NB4 (cell line): ENCODE measurements around the gene INO80E.

ENCODE experiments used
- MAX ChIP-seq: IDR thresholded peaks from 2 replicates; pipeline ENCODE4 v1.6.1; 2011; ENCODE audit warnings: low read depth, low read length
- POLR2A ChIP-seq: IDR thresholded peaks from 2 replicates; pipeline ENCODE4 v1.6.1; 2011; ENCODE audit warnings: mild to moderate bottlenecking; ENCODE audit not compliant: insufficient read length; ENCODE audit errors: extremely low read depth
- TF ChIP-seq, protein P1 (sequence below): IDR thresholded peaks from one replicate; pipeline ENCODE4 v1.5.1; 2012; ENCODE audit warnings: low read depth, low read length

DNA sequence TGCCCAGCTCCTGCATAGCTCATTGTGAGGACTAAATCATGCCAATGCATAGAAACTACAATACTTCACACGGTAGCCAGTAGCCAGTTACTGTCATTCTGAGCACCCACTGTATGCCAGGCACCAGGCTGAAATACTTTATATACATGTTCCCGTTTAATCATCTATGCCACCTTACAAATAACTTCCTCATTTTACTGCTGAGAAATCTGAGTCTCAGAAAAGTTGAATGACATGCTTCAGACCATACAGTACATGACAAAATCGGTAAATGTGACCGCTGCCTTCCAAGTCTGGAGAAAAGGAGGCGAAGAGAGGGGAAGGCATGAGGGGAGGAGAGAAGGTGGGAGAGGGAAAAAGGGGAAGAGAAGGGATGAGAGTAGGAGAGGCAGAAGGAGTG, 44.2 kb downstream of the INO80E start:
- TF ChIP-seq, protein P1, sequence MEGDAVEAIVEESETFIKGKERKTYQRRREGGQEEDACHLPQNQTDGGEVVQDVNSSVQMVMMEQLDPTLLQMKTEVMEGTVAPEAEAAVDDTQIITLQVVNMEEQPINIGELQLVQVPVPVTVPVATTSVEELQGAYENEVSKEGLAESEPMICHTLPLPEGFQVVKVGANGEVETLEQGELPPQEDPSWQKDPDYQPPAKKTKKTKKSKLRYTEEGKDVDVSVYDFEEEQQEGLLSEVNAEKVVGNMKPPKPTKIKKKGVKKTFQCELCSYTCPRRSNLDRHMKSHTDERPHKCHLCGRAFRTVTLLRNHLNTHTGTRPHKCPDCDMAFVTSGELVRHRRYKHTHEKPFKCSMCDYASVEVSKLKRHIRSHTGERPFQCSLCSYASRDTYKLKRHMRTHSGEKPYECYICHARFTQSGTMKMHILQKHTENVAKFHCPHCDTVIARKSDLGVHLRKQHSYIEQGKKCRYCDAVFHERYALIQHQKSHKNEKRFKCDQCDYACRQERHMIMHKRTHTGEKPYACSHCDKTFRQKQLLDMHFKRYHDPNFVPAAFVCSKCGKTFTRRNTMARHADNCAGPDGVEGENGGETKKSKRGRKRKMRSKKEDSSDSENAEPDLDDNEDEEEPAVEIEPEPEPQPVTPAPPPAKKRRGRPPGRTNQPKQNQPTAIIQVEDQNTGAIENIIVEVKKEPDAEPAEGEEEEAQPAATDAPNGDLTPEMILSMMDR = no peak
- TF ChIP-seq POLR2A = no peak
- no peak for TF ChIP-seq MAX
